Large intestine (tissue), 3 donors: ENCODE data around the gene MSANTD7. TPM values are rescaled to one million over a fixed set of nuclear protein-coding genes. Genes with fewer than 3 reads are reported as not detected.

Source experiments
- DNase-seq, 2 donors: peaks; one replicate each; pipeline versions ENCODE4 v3.0.0 to v3.0.0-alpha.2; 2013
- H3K27ac ChIP-seq: one replicate; pipeline ENCODE4 v1.5.1; 2013; ENCODE audit warnings: low read length
- H3K27me3 ChIP-seq: 2 replicates; pipeline ENCODE4 v1.6.1; 2013; ENCODE audit warnings: low read length; ENCODE audit not compliant: control insufficient read depth, insufficient read depth
- H3K36me3 ChIP-seq: 2 replicates; pipeline ENCODE4 v1.6.1; 2013; ENCODE audit warnings: low read length; ENCODE audit not compliant: control insufficient read depth, insufficient read depth
- H3K4me1 ChIP-seq: one replicate; pipeline ENCODE4 v1.6.1; 2013; ENCODE audit warnings: low read length; ENCODE audit not compliant: control insufficient read depth, insufficient read depth
- H3K4me3 ChIP-seq: one replicate; pipeline ENCODE4 v1.5.1; 2013; ENCODE audit warnings: low read length
- H3K9me3 ChIP-seq: one replicate; pipeline ENCODE4 v1.6.1; 2013; ENCODE audit warnings: mild to moderate bottlenecking, low read depth, low read length, moderate library complexity; ENCODE audit not compliant: control insufficient read depth
- WGBS: methylation state at CpG from one replicate; pipeline ENCODE4 v1.1.5; 2013; ENCODE audit warnings: low lambda C conversion rate; ENCODE audit not compliant: insufficient coverage; 5-methylcytosine and 5-hydroxymethylcytosine counted together
- polyA plus RNA-seq: library from polyadenylated mRNA; unstranded; fragments of 120-200 nt; gene quantifications from one replicate; pipeline ENCODE4 v1.2.1, GENCODE V29; 2013

MSANTD7 gene
- polyA plus RNA-seq, 1 donor, result 13.9 TPM

GRCh38 chr10:14837003-14837756, 926 bp upstream of the MSANTD7 start:
- Histone ChIP-seq H3K4me1 (no peaks in the 10 kb centered on the region), H3K4me3 (peak overlapping the region; percentile 93), H3K9me3 (no peaks in the 10 kb centered on the region), H3K27me3 (no peaks in the 10 kb centered on the region), H3K27ac (peak overlapping the region; percentile 97), H3K36me3 (peaks cover 12% of the 10 kb centered on the region)
- DNase-seq, result no peak
- WGBS, result 40% methylated on average over 1 of the region's 14 CpGs

DNA sequence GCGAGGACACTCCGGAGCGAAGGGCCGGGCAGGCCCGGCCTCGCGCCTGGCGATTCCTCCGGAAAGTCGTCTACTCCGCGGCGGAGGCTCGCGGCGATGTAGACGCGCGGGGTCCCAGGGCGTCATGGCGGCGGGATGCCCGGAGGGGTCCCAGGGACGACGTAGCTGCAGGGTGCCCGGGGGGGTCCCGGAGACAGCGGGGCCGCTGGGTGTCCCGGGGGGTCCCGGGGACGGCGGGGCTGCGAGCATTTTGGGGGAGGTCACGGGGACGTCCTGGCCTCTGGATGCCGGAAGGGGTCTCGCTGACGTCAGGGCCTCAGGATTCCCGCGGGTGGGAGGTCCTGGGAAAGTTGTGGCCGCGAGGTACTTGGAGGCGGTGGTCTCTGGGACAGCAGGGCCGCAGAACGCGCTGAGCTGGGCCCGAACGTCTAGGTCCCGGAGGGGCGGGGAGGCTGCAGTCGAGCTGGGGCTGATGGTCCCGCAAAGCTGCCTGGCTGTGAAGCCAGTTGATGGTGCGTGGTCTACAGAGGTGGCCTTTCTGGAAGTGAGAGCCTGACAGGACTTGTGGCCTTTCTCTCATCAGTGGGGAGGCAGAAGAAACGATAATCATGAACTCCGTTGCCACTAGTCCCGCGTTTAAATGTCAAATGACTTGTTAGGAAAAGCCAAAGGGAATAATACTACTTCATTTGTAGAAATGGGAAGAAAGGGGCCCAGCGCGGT, 637 bp downstream of the MSANTD7 start:
- Histone ChIP-seq H3K36me3 (peaks cover 27% of the 10 kb centered on the region), H3K27ac (peak overlapping the region; percentile 88), H3K9me3 (no peaks in the 10 kb centered on the region), H3K4me3 (peak overlapping the region; percentile 93), H3K4me1 (no peaks in the 10 kb centered on the region), H3K27me3 (no peaks in the 10 kb centered on the region)
- peak in 1 of 2 donors; percentile 69 for DNase-seq
- no CpG with 5 or more reads among the region's 60 CpGs for WGBS

DNA sequence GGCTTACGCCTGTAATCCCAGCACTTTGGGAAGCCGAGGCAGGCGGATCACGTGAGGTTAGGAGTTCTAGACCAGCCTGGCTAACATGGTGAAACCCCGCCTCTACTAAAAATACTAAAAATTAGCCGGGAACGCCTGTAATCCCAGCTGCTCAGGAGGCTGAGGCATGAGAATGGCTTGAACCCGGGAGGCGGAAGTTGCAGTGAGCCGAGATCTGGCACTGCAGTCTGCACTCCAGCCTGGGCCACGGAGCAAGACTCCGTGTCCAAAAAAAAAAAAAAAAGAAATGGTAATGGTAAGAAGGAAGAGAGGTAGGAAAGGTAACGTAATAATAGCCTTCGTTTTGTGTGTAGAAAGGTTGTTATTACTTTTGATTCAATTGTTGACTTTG, 1.2 kb downstream of the MSANTD7 start:
- Histone ChIP-seq H3K4me3 (peak overlapping the region; percentile 93), H3K27ac (peak overlapping the region; percentile 88), H3K36me3 (peaks cover 33% of the 10 kb centered on the region), H3K9me3 (no peaks in the 10 kb centered on the region), H3K4me1 (no peaks in the 10 kb centered on the region), H3K27me3 (no peaks in the 10 kb centered on the region)
- WGBS, result 8% methylated on average over 2 of the region's 14 CpGs
- DNase-seq, result peak in 1 of 2 donors; percentile 36

- H3K36me3 ChIP-seq, result peaks cover 40% of the 10 kb centered on the region
- H3K27ac ChIP-seq, result no peak overlapping the region
- H3K4me3 ChIP-seq, result no peak overlapping the region
- H3K9me3 ChIP-seq, result no peaks in the 10 kb centered on the region
- 100% methylated on average over 1 of the region's 2 CpGs for WGBS
- H3K27me3 ChIP-seq, result no peaks in the 10 kb centered on the region
- no peaks in the 10 kb centered on the region for H3K4me1 ChIP-seq
- no peak for DNase-seq
Observed at GRCh38 chr10:14840178-14840577, 2.1 kb downstream of the MSANTD7 start.

DNA sequence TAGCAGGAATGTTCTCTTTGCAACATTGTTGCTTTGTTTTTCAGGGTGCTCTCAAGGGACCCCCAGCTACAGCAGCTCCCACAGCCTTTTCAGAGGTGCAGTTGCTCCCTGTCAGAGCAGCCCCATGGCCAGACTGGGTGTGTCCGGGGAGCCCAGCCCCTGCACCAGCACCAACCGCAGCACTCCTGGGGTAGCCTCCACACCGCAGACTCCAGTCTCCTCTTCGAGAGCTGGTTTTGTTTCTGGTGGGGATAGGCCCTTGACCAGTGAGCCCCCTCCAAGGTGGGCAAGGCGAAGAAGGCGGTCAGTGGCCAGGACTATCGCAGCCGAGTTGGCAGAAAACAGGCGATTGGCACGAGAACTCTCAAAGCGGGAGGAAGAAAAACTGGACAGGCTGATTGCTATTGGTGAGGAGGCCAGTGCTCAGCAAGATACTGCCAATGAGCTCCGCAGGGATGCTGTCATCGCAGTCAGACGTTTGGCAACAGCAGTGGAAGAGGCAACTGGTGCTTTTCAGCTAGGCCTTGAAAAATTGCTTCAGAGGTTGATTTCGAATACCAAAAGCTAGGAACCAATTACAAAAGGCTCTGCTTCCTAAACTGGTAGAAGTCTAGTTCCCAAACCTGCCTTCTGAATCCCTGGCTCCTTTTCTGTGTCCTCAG, 5.4 kb downstream of the MSANTD7 start:
- no peak overlapping the region for H3K27ac ChIP-seq
- DNase-seq, result no peak
- no CpG with 5 or more reads among the region's 15 CpGs for WGBS
- no peaks in the 10 kb centered on the region for H3K27me3 ChIP-seq
- peaks cover 40% of the 10 kb centered on the region for H3K36me3 ChIP-seq
- H3K9me3 ChIP-seq, result no peaks in the 10 kb centered on the region
- H3K4me1 ChIP-seq, result no peaks in the 10 kb centered on the region
- H3K4me3 ChIP-seq, result no peak overlapping the region

- no peak overlapping the region for H3K27ac ChIP-seq
- 100% methylated on average over 1 of the region's 2 CpGs for WGBS
Observed at GRCh38 chr10:14844948-14845347, 6.8 kb downstream of the MSANTD7 start.

DNA sequence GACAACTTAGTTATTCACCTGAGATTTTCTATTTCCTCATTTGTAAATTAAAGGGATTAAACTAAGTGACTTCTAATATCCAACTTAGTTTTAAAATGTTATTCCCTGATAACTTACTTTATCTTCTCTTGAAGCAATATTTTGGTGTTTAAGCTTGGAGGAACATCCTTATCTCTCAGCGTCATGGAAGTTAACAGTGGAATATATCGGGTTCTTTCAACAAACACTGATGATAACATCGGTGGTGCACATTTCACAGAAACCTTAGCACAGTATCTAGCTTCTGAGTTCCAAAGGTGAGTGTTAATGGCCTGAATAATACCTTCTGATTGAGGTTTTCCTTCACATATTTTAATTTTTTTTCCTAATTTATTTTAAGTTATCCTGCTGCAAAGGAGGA, 14.1 kb downstream of the MSANTD7 start:
- peak in 1 of 2 donors; percentile 23 for DNase-seq
- Histone ChIP-seq H3K27me3 (no peaks in the 10 kb centered on the region), H3K4me3 (no peak overlapping the region), H3K36me3 (peaks cover 26% of the 10 kb centered on the region), H3K4me1 (no peaks in the 10 kb centered on the region), H3K9me3 (no peaks in the 10 kb centered on the region), H3K27ac (peak overlapping the region; percentile 13)
- 0% methylated on average over 1 of the region's 3 CpGs for WGBS

More at GRCh38 chr10:14844948-14845347, 6.8 kb downstream of the MSANTD7 start:
- H3K4me1 ChIP-seq, result no peaks in the 10 kb centered on the region
- no peak overlapping the region for H3K4me3 ChIP-seq
- H3K9me3 ChIP-seq, result no peaks in the 10 kb centered on the region
- DNase-seq, result no peak
- peaks cover 49% of the 10 kb centered on the region for H3K36me3 ChIP-seq
- no peaks in the 10 kb centered on the region for H3K27me3 ChIP-seq

DNA sequence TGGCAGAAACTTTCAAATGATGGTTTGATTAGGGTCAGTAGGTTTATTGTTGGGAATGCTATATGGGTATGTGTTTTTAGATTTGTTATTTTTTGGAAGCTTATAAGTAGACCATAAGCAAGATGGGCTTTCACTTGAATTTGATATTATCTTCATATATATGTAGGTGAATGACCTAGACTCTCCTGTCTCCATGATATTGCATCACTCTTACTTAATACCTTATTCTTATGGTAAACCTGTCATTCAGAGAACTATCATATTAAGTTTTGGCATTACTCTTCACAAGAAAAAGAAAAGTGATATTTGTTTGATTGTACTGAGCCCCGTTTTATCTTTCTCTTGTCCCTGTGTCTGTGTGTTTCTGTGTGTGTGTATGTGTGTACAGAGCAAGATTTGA, 17.3 kb downstream of the MSANTD7 start:
- WGBS, result no CpG with 5 or more reads among the region's 1 CpG
- H3K4me1 ChIP-seq, result peaks cover 4% of the 10 kb centered on the region
- H3K27ac ChIP-seq, result no peak overlapping the region
- no peak overlapping the region for H3K4me3 ChIP-seq
- no peak for DNase-seq
- H3K9me3 ChIP-seq, result no peaks in the 10 kb centered on the region
- peaks cover 25% of the 10 kb centered on the region for H3K36me3 ChIP-seq
- no peaks in the 10 kb centered on the region for H3K27me3 ChIP-seq

DNA sequence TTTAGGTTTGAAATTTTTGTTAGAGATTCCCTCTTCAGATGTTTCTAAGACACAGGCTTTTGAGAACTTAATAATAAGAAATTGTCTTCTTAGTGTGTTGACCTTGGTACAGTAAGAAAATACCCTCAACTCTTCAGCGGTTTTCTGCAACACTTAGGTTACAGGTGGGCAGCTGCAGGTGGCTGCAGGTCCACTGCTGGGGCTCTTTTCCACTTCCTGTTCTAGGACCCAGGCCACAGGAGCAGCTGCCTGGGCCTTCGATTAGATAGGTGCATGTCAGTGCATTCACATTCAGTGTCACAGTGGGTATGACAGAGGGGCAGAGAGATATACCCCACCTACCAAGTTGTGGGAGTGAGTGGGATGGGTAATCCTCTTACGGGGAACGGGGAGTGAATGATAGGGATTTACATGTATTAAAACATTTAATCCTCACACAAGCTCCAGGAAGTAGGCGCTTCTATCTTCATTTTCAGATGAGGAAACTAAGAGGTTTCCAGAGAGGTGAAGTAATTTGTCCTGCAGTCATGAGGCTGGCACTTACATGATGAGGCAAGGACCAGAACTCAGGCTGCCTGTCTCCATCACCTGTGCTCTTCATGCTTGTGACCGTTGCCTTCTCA, 20.3 kb downstream of the MSANTD7 start:
- no peaks in the 10 kb centered on the region for H3K9me3 ChIP-seq
- no peak overlapping the region for H3K27ac ChIP-seq
- H3K27me3 ChIP-seq, result no peaks in the 10 kb centered on the region
- DNase-seq, result no peak
- peaks cover 14% of the 10 kb centered on the region for H3K4me1 ChIP-seq
- WGBS, result no CpG with 5 or more reads among the region's 6 CpGs
- H3K36me3 ChIP-seq, result peaks cover 20% of the 10 kb centered on the region
- no peak overlapping the region for H3K4me3 ChIP-seq

- H3K4me3 ChIP-seq, result no peak overlapping the region
- peaks cover 14% of the 10 kb centered on the region for H3K4me1 ChIP-seq
- WGBS, result 83% methylated on average over 1 of the region's 5 CpGs
- H3K27ac ChIP-seq, result no peak overlapping the region
- no peaks in the 10 kb centered on the region for H3K9me3 ChIP-seq
- no peaks in the 10 kb centered on the region for H3K27me3 ChIP-seq
- H3K36me3 ChIP-seq, result peaks cover 22% of the 10 kb centered on the region
- no peak for DNase-seq
Observed at GRCh38 chr10:14859043-14859442, 20.9 kb downstream of the MSANTD7 start.
